ENCODE results near the gene CDC26.
A peak's percentile ranks its signal among the peaks of the same experiment; 100 is the strongest.

CDC26 gene

DNA sequence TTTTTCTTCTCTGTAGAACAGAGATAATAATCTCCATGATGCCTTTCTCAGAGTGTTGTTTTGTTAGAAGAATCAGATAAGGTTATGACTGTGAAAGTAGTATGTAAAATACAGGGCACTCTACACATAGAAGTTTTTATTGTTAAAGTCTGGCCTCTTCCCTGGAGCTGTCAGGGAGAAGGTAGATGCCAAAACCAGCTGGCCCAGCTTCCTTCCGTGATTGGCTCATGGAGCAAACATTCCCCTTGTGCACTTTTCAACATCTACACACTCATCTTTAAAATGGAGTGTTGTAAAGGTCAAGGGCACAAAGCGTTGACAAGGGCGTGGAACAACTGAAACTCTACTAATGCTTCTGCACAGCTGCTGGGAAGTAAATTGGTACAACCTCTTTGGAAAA, 35.2 kb upstream of the CDC26 start:
- Histone ChIP-seq H3K27me3 (ENCODE audit: insufficient read depth, low read length) (no peaks in the 10 kb centered on the region), H3K4me2 (ENCODE audit: low read length) (no peak overlapping the region), H3F3A (ENCODE audit: insufficient read depth, low read length) (no peaks in the 10 kb centered on the region; the same call in 1 of the 2 replicates), H3K79me2 (ENCODE audit: insufficient read depth, low read length) (no peaks in the 10 kb centered on the region), H3K36me3 (ENCODE audit: insufficient read depth, low read length) (no peaks in the 10 kb centered on the region), H3K4me1 (ENCODE audit: insufficient read depth, low read length, severe bottlenecking) (no peaks in the 10 kb centered on the region), H4K20me1 (ENCODE audit: insufficient read depth, low read length) (no peaks in the 10 kb centered on the region), H3K9me3 (ENCODE audit: low read length) (no peaks in the 10 kb centered on the region), H3K9ac (ENCODE audit: low read length) (no peak overlapping the region), H3K4me3 (ENCODE audit: low read depth, low read length, poor library complexity, severe bottlenecking) (no peak overlapping the region), H3K9me2 (ENCODE audit: low read depth, low read length) (no peaks in the 10 kb centered on the region), H3K27ac (ENCODE audit: low read depth, low read length, poor library complexity, severe bottlenecking) (no peak overlapping the region), H2AFZ (ENCODE audit: low read length) (no peak overlapping the region)
- TF ChIP-seq EZH2 (IDR thresholded peaks at IDR 0.05; ENCODE audit: borderline replicate concordance, low read length) (no peak), CTCF (IDR thresholded peaks at IDR 0.05; ENCODE audit: low read length) (no peak)

GRCh38 chr9:113309204-113309813, 33.9 kb upstream of the CDC26 start:
- Histone ChIP-seq H3K4me3 (ENCODE audit: low read depth, low read length, poor library complexity, severe bottlenecking) (no peak overlapping the region), H3K79me2 (ENCODE audit: insufficient read depth, low read length) (no peaks in the 10 kb centered on the region), H2AFZ (ENCODE audit: low read length) (no peak overlapping the region), H3K9me2 (ENCODE audit: low read depth, low read length) (no peaks in the 10 kb centered on the region), H3K9ac (ENCODE audit: low read length) (no peak overlapping the region), H3K4me2 (ENCODE audit: low read length) (no peak overlapping the region), H3F3A (ENCODE audit: insufficient read depth, low read length) (no peaks in the 10 kb centered on the region; the same call in 1 of the 2 replicates), H3K27me3 (ENCODE audit: insufficient read depth, low read length) (no peaks in the 10 kb centered on the region), H3K4me1 (ENCODE audit: insufficient read depth, low read length, severe bottlenecking) (no peaks in the 10 kb centered on the region), H3K27ac (ENCODE audit: low read depth, low read length, poor library complexity, severe bottlenecking) (no peak overlapping the region), H4K20me1 (ENCODE audit: insufficient read depth, low read length) (no peaks in the 10 kb centered on the region), H3K9me3 (ENCODE audit: low read length) (no peaks in the 10 kb centered on the region), H3K36me3 (ENCODE audit: insufficient read depth, low read length) (no peaks in the 10 kb centered on the region)
- TF ChIP-seq CTCF (IDR thresholded peaks at IDR 0.05; ENCODE audit: low read length) (peak; percentile 79), EZH2 (IDR thresholded peaks at IDR 0.05; ENCODE audit: borderline replicate concordance, low read length) (no peak)

DNA sequence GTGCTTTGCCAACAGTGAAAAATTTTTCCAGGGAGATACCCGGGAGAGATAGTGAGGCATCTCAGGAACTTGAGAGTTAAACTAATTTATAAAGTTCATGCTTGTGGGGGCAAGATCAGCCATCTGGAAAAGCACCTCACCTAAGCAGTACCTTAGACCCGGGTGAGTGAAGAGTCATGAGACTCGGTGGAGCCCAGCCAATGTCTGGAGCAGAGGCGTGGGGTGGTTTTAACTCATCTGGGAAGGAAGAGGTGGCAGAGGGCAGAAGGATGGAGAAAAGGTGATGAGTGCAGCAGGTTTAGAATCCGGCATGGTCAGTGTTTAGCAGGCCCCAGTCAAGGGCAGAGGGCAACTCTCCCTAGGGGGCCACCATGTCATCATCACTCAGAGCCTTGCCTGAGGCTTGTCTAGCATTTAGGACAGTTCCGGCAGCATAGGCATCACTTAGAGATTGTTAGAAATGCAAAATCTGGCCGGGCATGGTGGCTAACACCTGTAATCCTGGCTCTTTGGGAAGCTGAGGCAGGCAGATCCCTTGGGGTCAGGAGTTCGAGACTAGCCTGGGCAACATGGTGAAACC, 32.1 kb upstream of the CDC26 start:
- H2AFZ ChIP-seq (ENCODE audit: low read length), result no peak overlapping the region
- TF ChIP-seq EZH2 (IDR thresholded peaks at IDR 0.05; ENCODE audit: borderline replicate concordance, low read length), result no peak
- TF ChIP-seq CTCF (IDR thresholded peaks at IDR 0.05; ENCODE audit: low read length), result no peak
- H3F3A ChIP-seq (ENCODE audit: insufficient read depth, low read length), result no peaks in the 10 kb centered on the region
- H3K27me3 ChIP-seq (ENCODE audit: insufficient read depth, low read length), result no peaks in the 10 kb centered on the region
- no peaks in the 10 kb centered on the region for H3K9me2 ChIP-seq (ENCODE audit: low read depth, low read length)
- H4K20me1 ChIP-seq (ENCODE audit: insufficient read depth, low read length), result no peaks in the 10 kb centered on the region
- H3K4me2 ChIP-seq (ENCODE audit: low read length), result no peak overlapping the region
- H3K79me2 ChIP-seq (ENCODE audit: insufficient read depth, low read length), result no peaks in the 10 kb centered on the region
- no peak overlapping the region for H3K27ac ChIP-seq (ENCODE audit: low read depth, low read length, poor library complexity, severe bottlenecking)
- no peak overlapping the region for H3K4me3 ChIP-seq (ENCODE audit: low read depth, low read length, poor library complexity, severe bottlenecking)
- peaks cover 7% of the 10 kb centered on the region for H3K4me1 ChIP-seq (ENCODE audit: insufficient read depth, low read length, severe bottlenecking)
- H3K9me3 ChIP-seq (ENCODE audit: low read length), result no peaks in the 10 kb centered on the region
- no peaks in the 10 kb centered on the region for H3K36me3 ChIP-seq (ENCODE audit: insufficient read depth, low read length)
- H3K9ac ChIP-seq (ENCODE audit: low read length), result no peak overlapping the region

Data from OCI-LY1 (cell line).